Upper lobe of left lung (tissue), 4 donors: Measurements from ENCODE around the gene ZSCAN10.

Experiments
- EP300 ChIP-seq, 4 donors: sonication (generic); formaldehyde crosslinking; IDR thresholded peaks; one replicate each; pipeline ENCODE4 v1.5.1; 2017; ENCODE audit warnings: antibody characterized with exemption in 4 of 4, control low read depth in 2 of 4
- POLR2A ChIP-seq, 4 donors: fragments of 450-650 bp; IDR thresholded peaks; one replicate each; pipeline ENCODE4 v1.5.1; 2016 to 2017; ENCODE audit warnings: antibody characterized with exemption in 4 of 4, mild to moderate bottlenecking in 2 of 4
- POLR2AphosphoS5 ChIP-seq, 2 donors: sonication (generic); formaldehyde crosslinking; IDR thresholded peaks; one replicate each; pipeline ENCODE4 v1.5.1; 2017; ENCODE audit warnings: antibody characterized with exemption in 2 of 2
- TF ChIP-seq, protein P1 (sequence below), 6 experiments: fragments of 450-650 bp in 4 of 6; fragments of 200-600 bp in 2 of 6; sonication (generic) in 2 of 6; IDR thresholded peaks; one replicate each; pipeline ENCODE4 v1.5.1; 2016 to 2019; ENCODE audit warnings: antibody characterized with exemption in 6 of 6

DNA sequence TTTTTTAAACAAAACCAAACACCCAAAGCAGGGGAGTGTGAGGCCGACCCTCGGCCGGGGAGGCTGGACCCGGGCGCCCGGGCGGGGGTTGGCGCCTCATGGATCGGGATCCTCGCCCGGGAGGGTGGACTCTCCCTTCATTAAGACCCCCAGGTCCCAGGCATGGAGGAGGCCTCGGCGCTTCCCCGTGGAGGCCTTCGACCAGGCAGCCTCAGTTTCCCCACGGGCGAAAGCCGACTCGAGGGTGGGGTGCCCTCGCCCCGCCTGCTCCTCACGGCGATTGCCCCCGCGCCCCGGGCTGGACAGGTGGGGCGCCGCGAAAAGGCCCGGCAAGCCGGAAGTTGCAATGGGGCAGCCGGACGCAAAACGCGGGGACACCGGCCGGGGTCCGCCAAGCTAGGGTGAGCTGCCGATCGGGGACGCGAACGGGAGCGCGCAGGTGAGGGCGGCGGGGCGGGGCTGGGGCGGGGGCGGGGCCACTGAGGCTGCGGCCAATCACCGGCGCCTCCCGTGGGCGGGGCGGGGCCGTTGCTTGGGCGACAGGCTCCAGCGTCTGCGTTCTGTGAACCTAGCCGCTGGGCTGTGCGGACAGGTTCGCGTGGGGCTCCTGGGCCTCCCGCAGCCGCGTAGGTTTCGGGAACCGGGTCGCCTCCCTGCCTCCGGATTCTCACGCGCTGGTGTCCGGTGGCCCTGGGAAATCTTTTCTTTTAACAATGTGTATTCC lies 7.3 kb upstream of the ZSCAN10 start:
- peak; percentile 67 to 87 for TF ChIP-seq POLR2AphosphoS5 (IDR thresholded peaks at IDR 0.05)
- TF ChIP-seq, protein P1, sequence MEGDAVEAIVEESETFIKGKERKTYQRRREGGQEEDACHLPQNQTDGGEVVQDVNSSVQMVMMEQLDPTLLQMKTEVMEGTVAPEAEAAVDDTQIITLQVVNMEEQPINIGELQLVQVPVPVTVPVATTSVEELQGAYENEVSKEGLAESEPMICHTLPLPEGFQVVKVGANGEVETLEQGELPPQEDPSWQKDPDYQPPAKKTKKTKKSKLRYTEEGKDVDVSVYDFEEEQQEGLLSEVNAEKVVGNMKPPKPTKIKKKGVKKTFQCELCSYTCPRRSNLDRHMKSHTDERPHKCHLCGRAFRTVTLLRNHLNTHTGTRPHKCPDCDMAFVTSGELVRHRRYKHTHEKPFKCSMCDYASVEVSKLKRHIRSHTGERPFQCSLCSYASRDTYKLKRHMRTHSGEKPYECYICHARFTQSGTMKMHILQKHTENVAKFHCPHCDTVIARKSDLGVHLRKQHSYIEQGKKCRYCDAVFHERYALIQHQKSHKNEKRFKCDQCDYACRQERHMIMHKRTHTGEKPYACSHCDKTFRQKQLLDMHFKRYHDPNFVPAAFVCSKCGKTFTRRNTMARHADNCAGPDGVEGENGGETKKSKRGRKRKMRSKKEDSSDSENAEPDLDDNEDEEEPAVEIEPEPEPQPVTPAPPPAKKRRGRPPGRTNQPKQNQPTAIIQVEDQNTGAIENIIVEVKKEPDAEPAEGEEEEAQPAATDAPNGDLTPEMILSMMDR (IDR thresholded peaks at IDR 0.05), result peak in 1 of 6 experiments; percentile 19
- no peak for TF ChIP-seq EP300 (IDR thresholded peaks at IDR 0.05)
- peak in 2 of 4 donors; percentile 24 to 66 for TF ChIP-seq POLR2A (IDR thresholded peaks at IDR 0.05)
